Activated CD8-positive, alpha-beta memory T cell treated with anti-CD3 and anti-CD28 coated beads for 36 hours (primary cell): Measurements from ENCODE around the gene CALD1. TPM values are rescaled to one million over a fixed set of nuclear protein-coding genes. Genes with fewer than 3 reads are reported as not detected.

Source experiments
- CTCF ChIA-PET: fragments of 350-600 bp; sonication (Branson Sonifier 250); formaldehyde crosslinking; loops from one replicate; lab custom pipeline; 2021; ENCODE audit warnings: antibody characterized with exemption; lab: Charles Lee
- POLR2A ChIA-PET: fragments of 350-600 bp; sonication (Branson Sonifier 250); formaldehyde crosslinking; loops from one replicate; lab custom pipeline; 2021; ENCODE audit warnings: antibody characterized with exemption; lab: Charles Lee
- total RNA-seq, 2 experiments: library from RNA; stranded (reverse); gene quantifications; one replicate each; pipeline ENCODE4 v1.2.3, GENCODE V29; 2021

CALD1 gene
- total RNA-seq, 2 experiments from 2014 or later, result 1.7 to 2.1 TPM

DNA sequence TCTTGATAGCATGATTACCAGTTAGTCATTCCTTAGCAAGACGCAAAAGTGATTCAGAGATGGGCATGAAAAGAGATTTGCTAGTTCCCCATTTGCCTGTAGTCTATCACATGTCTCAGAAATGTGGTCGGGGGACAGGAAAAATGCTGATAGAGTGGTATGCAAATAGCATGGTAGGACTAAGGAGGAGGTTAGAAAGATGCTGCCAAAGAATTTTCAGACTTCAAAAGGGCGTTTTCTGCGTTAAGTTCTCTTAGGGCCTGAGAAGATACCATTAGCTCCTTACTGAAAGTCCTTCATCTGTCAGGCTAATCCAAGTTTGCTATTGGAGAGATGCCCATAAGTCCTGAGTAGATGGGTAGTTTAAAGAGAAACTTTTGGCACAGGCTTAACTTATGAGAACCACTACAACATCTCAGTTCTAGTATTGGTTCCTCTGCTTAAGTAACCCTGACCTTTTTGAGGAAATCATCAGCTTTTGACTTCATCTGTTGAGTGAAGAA, 2.7 kb downstream of the CALD1 start:
- CTCF ChIA-PET, result no interaction called here

DNA sequence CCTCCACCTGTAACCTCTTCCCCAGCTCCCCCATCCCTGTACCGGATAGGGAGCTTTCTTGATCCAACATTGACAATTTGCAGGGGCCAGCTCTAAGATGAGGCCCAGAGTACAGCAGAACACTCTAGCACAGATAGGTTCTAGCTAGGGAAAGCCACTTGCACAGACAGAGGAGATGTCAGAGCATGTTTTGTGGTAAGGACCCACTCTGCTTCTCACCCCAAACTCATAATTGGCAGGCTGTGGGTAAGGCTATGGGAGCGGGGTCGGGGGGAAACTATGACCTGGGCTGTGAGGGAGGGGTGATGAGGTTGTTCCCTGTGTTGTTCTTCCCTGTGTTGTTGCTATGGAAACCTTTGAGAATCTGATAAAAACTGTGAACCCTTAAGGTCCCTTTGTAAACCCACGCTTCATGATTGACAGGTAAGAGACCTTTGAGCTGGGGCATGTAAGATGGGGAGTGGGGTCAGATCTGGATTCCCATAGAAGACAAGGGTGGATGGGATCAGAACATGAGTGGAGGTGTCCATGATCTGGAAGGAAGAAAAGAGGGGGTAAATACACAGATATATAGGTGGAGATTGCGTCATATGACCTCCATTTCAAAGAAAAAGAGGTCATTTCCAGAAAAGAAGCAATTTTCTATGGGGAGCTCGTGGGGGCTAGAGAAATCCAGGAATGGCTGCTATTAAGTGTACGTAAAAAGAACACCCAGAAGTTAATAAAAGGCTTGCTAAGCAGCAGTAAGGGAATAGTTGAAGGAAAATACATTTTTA, 4.0 kb downstream of the CALD1 start:
- POLR2A ChIA-PET, result no interaction called here

More for the DNA sequence above, 2.7 kb downstream of the CALD1 start:
- POLR2A ChIA-PET, result no interaction called here

DNA sequence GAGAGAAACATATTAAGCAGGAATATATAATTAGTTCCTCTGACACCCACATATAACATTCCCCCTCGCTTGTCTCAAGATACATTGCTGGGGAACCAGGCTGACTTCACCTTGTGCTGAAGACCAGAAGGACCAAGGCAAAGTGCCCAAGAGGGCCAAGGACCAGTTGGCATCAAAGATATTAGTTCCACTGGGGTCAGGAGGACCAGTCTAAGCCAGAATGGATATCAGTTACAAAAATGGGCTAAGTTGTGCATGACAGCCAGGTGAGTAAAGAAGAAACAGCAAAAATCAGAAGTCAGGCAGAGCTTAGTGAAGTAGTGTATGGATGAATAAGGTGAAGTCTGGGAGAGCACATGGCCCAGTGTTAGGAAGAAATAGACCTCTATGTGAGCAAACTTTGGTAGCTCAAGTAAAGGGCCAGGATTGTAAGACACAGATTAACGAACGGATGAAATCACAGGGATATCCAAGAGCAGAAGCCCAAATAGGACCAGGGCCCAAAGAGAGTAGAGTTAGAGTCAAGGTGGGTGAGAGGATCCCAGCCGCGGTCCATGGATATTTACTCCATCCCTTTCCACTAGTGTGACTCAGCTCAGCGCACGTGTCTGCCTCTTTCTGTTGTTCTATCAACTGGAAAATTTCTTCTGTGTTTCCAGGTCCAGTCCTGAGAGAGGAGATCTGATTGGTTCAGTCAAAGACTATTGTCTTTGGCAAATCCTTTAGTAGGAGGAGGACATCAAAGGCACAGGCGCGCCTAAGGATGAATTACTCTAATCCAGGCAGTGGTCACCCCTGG, 5.0 kb downstream of the CALD1 start:
- POLR2A ChIA-PET, result no interaction called here
- CTCF ChIA-PET, result no interaction called here

More for the DNA sequence above, 4.0 kb downstream of the CALD1 start:
- CTCF ChIA-PET, result no interaction called here

GRCh38 chr7:134785842-134786241, 6.4 kb downstream of the CALD1 start:
- ChIA-PET CTCF (no interaction called here), POLR2A (no interaction called here)

DNA sequence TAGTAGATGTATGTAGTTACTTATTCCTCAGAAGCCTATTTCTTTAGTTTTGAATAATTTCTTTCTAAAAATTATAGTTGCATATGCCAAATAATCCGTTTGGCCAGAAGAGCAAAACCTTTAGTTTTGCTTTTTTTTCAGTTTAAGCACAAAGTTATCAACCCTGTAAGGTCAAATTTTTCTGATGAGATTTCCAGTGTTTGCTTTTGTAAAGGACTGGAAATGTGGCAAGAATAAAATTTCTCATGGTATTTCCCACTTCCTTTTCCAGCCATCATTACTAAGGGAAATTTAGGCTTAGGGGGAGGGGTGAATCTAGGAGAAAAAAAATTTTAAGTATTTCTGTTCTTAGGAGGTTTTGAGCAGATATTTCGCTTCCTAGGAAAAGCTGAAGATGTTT, 7.6 kb downstream of the CALD1 start:
- POLR2A ChIA-PET, result no interaction called here
- CTCF ChIA-PET, result no interaction called here

DNA sequence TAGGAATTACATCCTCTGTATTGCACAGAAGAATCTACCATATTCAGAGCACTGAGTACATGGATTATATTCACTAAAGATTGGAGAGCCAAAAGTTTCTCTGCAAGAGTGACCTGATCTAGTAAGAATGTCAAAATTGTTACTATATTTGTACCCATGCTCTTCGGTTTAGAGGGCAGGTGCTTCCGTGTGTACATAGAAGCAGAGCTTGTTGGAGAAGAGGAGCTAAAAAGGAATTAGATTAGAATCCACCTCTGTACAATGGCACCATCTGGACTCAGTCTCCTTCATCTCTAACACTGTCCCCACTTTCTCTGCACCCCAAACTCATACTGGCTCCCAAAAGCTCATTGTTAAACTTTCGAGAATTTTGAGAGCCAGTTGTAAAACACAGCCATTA, 8.3 kb downstream of the CALD1 start:
- POLR2A ChIA-PET, result no interaction called here
- CTCF ChIA-PET, result no interaction called here

- POLR2A ChIA-PET, result no interaction called here
- CTCF ChIA-PET, result no interaction called here
These were observed 8.8 kb downstream of the CALD1 start for GRCh38 chr7:134788191-134788590.

GRCh38 chr7:134789967-134790685, 10.7 kb downstream of the CALD1 start:
- ChIA-PET POLR2A (no interaction called here), CTCF (no interaction called here)

GRCh38 chr7:134792968-134793367, 13.5 kb downstream of the CALD1 start:
- ChIA-PET POLR2A (no interaction called here), CTCF (no interaction called here)

DNA sequence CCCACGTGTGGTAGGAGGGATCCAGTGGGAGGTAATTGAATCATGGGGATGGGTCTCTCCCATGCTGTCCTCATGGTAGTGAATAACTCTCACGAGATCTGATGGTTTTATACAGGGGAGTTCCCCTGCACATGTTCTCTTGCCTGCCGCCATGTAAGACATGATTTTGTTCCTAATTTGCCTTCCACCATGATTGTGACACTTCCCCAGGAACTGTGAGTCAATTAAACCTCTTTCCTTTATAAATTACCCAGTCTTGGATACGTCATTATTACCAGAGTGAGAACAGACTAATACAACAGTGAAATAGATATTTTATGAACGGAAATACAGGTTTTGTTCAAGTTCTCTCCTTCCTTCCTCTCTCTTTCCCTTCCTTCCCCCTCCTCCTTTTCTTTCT, 15.8 kb downstream of the CALD1 start:
- POLR2A ChIA-PET, result no interaction called here

GRCh38 chr7:134798155-134798554, 18.7 kb downstream of the CALD1 start:
- CTCF ChIA-PET, result no interaction called here
- POLR2A ChIA-PET, result no interaction called here

More for the DNA sequence above, 15.8 kb downstream of the CALD1 start:
- CTCF ChIA-PET, result no interaction called here

GRCh38 chr7:134799377-134799776, 19.9 kb downstream of the CALD1 start:
- ChIA-PET CTCF (no interaction called here), POLR2A (no interaction called here)

- CTCF ChIA-PET, result no interaction called here
- POLR2A ChIA-PET, result no interaction called here
These were observed 23.3 kb downstream of the CALD1 start for GRCh38 chr7:134802762-134803161.

DNA sequence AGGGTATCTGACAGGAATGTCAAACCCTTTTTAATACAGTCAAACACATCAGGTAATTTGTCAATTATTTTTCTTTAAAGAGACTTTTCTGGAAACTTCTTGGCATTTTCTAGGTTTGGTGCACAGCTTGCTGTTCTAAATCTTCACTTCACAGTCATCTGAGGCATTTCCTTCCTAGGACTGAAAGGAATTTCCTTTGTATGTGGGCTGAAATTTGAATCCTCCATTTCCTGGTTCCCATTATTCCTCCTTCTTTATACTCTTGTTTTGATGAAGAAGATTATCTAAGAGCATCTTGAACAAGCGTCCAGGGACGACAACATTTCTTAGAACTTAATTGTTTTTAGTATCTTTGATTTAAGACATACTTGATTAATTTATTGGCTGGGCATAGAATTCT, 24.9 kb downstream of the CALD1 start:
- ChIA-PET POLR2A (no interaction called here), CTCF (no interaction called here)

DNA sequence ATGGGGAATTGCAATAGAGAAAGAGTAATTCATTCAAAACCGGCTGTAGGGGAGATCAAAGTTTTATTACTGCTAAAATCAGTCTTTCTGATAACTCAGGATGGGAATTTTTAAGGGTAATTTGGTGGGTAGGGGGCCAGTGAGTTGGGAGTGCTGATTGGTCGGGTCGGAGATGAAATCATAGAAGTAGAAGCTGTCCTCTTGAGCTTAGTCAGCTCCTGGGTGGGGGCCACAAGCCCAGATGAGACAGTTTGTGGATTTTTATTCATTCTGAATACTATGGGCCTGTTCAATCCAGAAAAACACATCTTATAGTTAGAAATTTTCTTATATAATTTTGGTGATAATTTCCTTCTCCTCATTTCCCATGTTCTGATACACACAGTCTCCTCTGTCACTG, 25.4 kb downstream of the CALD1 start:
- ChIA-PET CTCF (no interaction called here), POLR2A (no interaction called here)

GRCh38 chr7:134806197-134806596, 26.8 kb downstream of the CALD1 start:
- POLR2A ChIA-PET, result no interaction called here
- CTCF ChIA-PET, result no interaction called here

GRCh38 chr7:134809616-134810015, 30.2 kb downstream of the CALD1 start:
- ChIA-PET CTCF (no interaction called here), POLR2A (no interaction called here)

GRCh38 chr7:134811765-134812164, 32.3 kb downstream of the CALD1 start:
- POLR2A ChIA-PET, result no interaction called here
- CTCF ChIA-PET, result no interaction called here

DNA sequence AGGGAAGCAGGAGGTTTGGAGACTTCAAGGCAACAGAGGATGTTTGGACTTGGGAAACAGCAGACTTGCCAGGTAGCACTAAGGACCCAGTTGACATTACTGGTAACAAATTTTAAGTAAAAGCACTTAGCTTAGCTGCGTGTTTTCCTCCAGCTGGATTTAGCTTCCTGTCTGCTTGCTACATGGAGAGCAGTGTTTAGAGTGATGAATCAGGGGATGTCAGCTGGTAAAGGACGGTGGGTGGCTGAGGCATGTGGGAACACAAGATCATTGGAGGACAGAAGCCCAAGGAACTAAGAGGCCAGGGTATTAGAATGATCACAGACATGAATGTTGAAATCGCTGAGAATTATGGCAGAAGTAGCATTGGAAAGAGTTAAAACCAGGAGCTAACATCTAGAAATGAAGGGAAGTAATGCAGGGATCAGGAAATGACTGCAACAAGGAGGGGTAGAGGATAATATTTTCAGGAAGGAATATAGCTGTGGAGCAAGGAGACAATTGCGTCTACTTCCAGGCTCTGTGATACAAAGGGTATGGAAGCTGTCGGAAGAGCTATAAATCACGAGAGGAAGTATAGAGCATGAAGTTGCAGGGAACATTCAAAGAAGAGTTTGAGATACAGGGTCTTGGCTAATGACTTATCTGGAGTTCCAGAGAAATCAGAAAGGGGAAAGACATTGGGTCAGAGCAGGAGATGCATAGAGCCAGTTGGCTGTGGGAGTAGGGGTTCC, 34.4 kb downstream of the CALD1 start:
- CTCF ChIA-PET, result no interaction called here
- POLR2A ChIA-PET, result no interaction called here
